ENCODE results near the gene ZFP69B. TPM values are rescaled to one million over a fixed set of nuclear protein-coding genes. Genes with fewer than 3 reads are reported as not detected.

The ZFP69B gene
- 1.6 and 1.9 TPM in 2 replicates for total RNA-seq

GRCh38 chr1:40449684-40450494 is at the start of gene ZFP69B:
Gene ZFP69B (plus strand): TSS chr1:40450476. CDS start chr1:40450962, 486 bp downstream.

GRCh38 chr1:40476924-40477677 is 26.8 kb downstream of the ZFP69B start, which contains the start of gene ZFP69:
Gene ZFP69 (plus strand): TSS chr1:40477290. CDS start chr1:40479362, 2,072 bp downstream.

GRCh38 chr1:40508375-40509341 is 58.4 kb downstream of the ZFP69B start, which contains the start of gene EXO5:
Gene EXO5 (plus strand): TSS chr1:40508767. CDS start chr1:40514545, 5,778 bp downstream.

Other genes starting within 250 kb of the ZFP69B start
- 0.16 TPM in 1 of 2 replicates, not detected in the other for gene TMCO2, start 202.5 kb upstream of the ZFP69B start, total RNA-seq
- 46.3 and 64.7 TPM in 2 replicates for gene ZMPSTE24, start 192.2 kb upstream of the ZFP69B start, total RNA-seq
- gene COL9A2, start 133.2 kb upstream of the ZFP69B start, total RNA-seq: 0.16 and 0.63 TPM in 2 replicates
- 2.8 and 7.2 TPM in 2 replicates for gene SMAP2, start 76.7 kb upstream of the ZFP69B start, total RNA-seq
- 1.9 and 2.4 TPM in 2 replicates for gene ZFP69, start 26.8 kb downstream of the ZFP69B start, total RNA-seq
- 6.8 and 9.0 TPM in 2 replicates for gene EXO5, start 58.3 kb downstream of the ZFP69B start, total RNA-seq
- gene ZNF684, start 81.2 kb downstream of the ZFP69B start, total RNA-seq: 4.0 and 4.7 TPM in 2 replicates
- gene RIMS3, start 215.2 kb downstream of the ZFP69B start, total RNA-seq: 0.16 and 0.25 TPM in 2 replicates
- gene NFYC, start 241.2 kb downstream of the ZFP69B start, total RNA-seq: 19.1 and 24.4 TPM in 2 replicates